Skeletal muscle tissue (tissue), 4 donors: ENCODE data around the gene DSCAML1. TPM values are rescaled to one million over a fixed set of nuclear protein-coding genes. Genes with fewer than 3 reads are reported as not detected.
A peak's percentile ranks its signal among the peaks of the same experiment; 100 is the strongest.

Experiments
- H3K27ac ChIP-seq: one replicate; pipeline ENCODE4 v1.7.0; 2013; ENCODE audit warnings: mild to moderate bottlenecking, low read depth, low read length, inconsistent platforms
- H3K27me3 ChIP-seq, 3 donors: one replicate each; pipeline ENCODE4 v1.7.0; 2013; ENCODE audit warnings: low read length in 3 of 3; ENCODE audit not compliant: control insufficient read depth in 3 of 3, insufficient read depth in 3 of 3
- H3K36me3 ChIP-seq, 3 donors: one replicate each; pipeline ENCODE4 v1.7.0; 2013; ENCODE audit warnings: low read length in 3 of 3; ENCODE audit not compliant: control insufficient read depth in 3 of 3, insufficient read depth in 3 of 3
- H3K4me1 ChIP-seq, 3 donors: one replicate each; pipeline ENCODE4 v1.7.0; 2013; ENCODE audit warnings: low read length in 3 of 3, mild to moderate bottlenecking in 3 of 3; ENCODE audit not compliant: control insufficient read depth in 3 of 3, insufficient read depth in 3 of 3
- H3K4me3 ChIP-seq, 3 donors: one replicate each; pipeline ENCODE4 v1.7.0; 2013; ENCODE audit warnings: low read length in 3 of 3
- H3K9ac ChIP-seq, 3 donors: one replicate each; pipeline ENCODE4 v1.7.0; 2013; ENCODE audit warnings: low read length in 3 of 3, mild to moderate bottlenecking in 3 of 3, moderate library complexity in 2 of 3, low read depth in 1 of 3
- H3K9me3 ChIP-seq, 3 donors: one replicate each; pipeline ENCODE4 v1.7.0; 2013; ENCODE audit warnings: low read length in 3 of 3; ENCODE audit not compliant: control insufficient read depth in 3 of 3
- total RNA-seq: library from RNA; depleted of rRNA; stranded (reverse); fragments of >200 nt; gene quantifications from one replicate; pipeline ENCODE4 v1.2.3, GENCODE V29; 2014
- donor health status: Osteomylitis.

The DSCAML1 gene
- total RNA-seq, 1 donor from 2014 or later = 0.52 TPM

- no peak overlapping the region for H3K27ac ChIP-seq
- H3K9ac ChIP-seq = no peak overlapping the region
- H3K36me3 ChIP-seq = no peaks in the 10 kb centered on the region
- peaks cover 0 to 2% (median 0%) of the 10 kb centered on the region in 3 donors for H3K27me3 ChIP-seq
- H3K9me3 ChIP-seq = no peaks in the 10 kb centered on the region
- H3K4me1 ChIP-seq = peaks cover 14 to 34% (median 27%) of the 10 kb centered on the region in 3 donors
- no peak overlapping the region for H3K4me3 ChIP-seq
Observed at GRCh38 chr11:117831661-117832415, 34.8 kb upstream of the DSCAML1 start.

GRCh38 chr11:117830674-117831351 lies 33.8 kb upstream of the DSCAML1 start:
- Histone ChIP-seq H3K9me3 (no peaks in the 10 kb centered on the region), H3K27me3 (no peaks in the 10 kb centered on the region), H3K9ac (no peak overlapping the region), H3K27ac (no peak overlapping the region), H3K36me3 (no peaks in the 10 kb centered on the region), H3K4me3 (no peak overlapping the region), H3K4me1 (peaks cover 14 to 30% (median 27%) of the 10 kb centered on the region in 3 donors)

- no peak overlapping the region for H3K4me3 ChIP-seq
- H3K36me3 ChIP-seq = no peaks in the 10 kb centered on the region
- H3K9me3 ChIP-seq = no peaks in the 10 kb centered on the region
- H3K9ac ChIP-seq = no peak overlapping the region
- no peak overlapping the region for H3K27ac ChIP-seq
- H3K27me3 ChIP-seq = no peaks in the 10 kb centered on the region
- peaks cover 16 to 37% (median 31%) of the 10 kb centered on the region in 3 donors for H3K4me1 ChIP-seq
Observed at GRCh38 chr11:117830072-117830471, 33.1 kb upstream of the DSCAML1 start.

GRCh38 chr11:117829369-117829725 lies 32.3 kb upstream of the DSCAML1 start:
- Histone ChIP-seq H3K36me3 (no peaks in the 10 kb centered on the region), H3K9ac (no peak overlapping the region), H3K4me3 (no peak overlapping the region), H3K27ac (no peak overlapping the region), H3K27me3 (no peaks in the 10 kb centered on the region), H3K4me1 (peaks cover 20 to 44% (median 36%) of the 10 kb centered on the region in 3 donors), H3K9me3 (no peaks in the 10 kb centered on the region)

GRCh38 chr11:117828611-117829368 lies 31.8 kb upstream of the DSCAML1 start:
- Histone ChIP-seq H3K27ac (no peak overlapping the region), H3K9me3 (no peaks in the 10 kb centered on the region), H3K4me1 (peaks cover 19 to 45% (median 36%) of the 10 kb centered on the region in 3 donors), H3K27me3 (no peaks in the 10 kb centered on the region), H3K9ac (peak overlapping the region in 1 of 3 donors; percentile 16), H3K4me3 (no peak overlapping the region), H3K36me3 (no peaks in the 10 kb centered on the region)

GRCh38 chr11:117827521-117828511 lies 30.8 kb upstream of the DSCAML1 start:
- H3K36me3 ChIP-seq = no peaks in the 10 kb centered on the region
- no peaks in the 10 kb centered on the region for H3K9me3 ChIP-seq
- H3K4me1 ChIP-seq = peaks cover 16 to 41% (median 34%) of the 10 kb centered on the region in 3 donors
- H3K27me3 ChIP-seq = no peaks in the 10 kb centered on the region
- no peak overlapping the region for H3K27ac ChIP-seq
- no peak overlapping the region for H3K4me3 ChIP-seq
- H3K9ac ChIP-seq = no peak overlapping the region

- Histone ChIP-seq H3K27ac (no peak overlapping the region), H3K9me3 (no peaks in the 10 kb centered on the region), H3K9ac (no peak overlapping the region), H3K36me3 (no peaks in the 10 kb centered on the region), H3K4me1 (peaks cover 16 to 37% (median 33%) of the 10 kb centered on the region in 3 donors), H3K4me3 (no peak overlapping the region), H3K27me3 (no peaks in the 10 kb centered on the region)
Observed at GRCh38 chr11:117826832-117827231, 29.8 kb upstream of the DSCAML1 start.

GRCh38 chr11:117826190-117826570 lies 29.2 kb upstream of the DSCAML1 start:
- Histone ChIP-seq H3K27me3 (no peaks in the 10 kb centered on the region), H3K4me1 (peaks cover 16 to 34% (median 31%) of the 10 kb centered on the region in 3 donors), H3K9ac (no peak overlapping the region), H3K27ac (no peak overlapping the region), H3K4me3 (no peak overlapping the region), H3K36me3 (no peaks in the 10 kb centered on the region), H3K9me3 (no peaks in the 10 kb centered on the region)

GRCh38 chr11:117825538-117826189 lies 28.6 kb upstream of the DSCAML1 start:
- Histone ChIP-seq H3K36me3 (no peaks in the 10 kb centered on the region), H3K27me3 (no peaks in the 10 kb centered on the region), H3K9ac (no peak overlapping the region), H3K27ac (no peak overlapping the region), H3K4me1 (peaks cover 16 to 34% (median 28%) of the 10 kb centered on the region in 3 donors), H3K4me3 (no peak overlapping the region), H3K9me3 (no peaks in the 10 kb centered on the region)
